HEK293 (cell line): ENCODE results near the gene EML6.

Source experiments
- CTCF ChIA-PET: fragments of 350-600 bp; formaldehyde crosslinking; extraction: SDS; loops from one replicate; lab custom pipeline; 2021; ENCODE audit warnings: antibody characterized with exemption; lab: Yijun Ruan, JAX
- POLR2A ChIA-PET: fragments of 300-600 bp; formaldehyde crosslinking; extraction: SDS; loops from one replicate; lab custom pipeline; 2020; ENCODE audit warnings: antibody characterized with exemption, inconsistent platforms; lab: Yijun Ruan, JAX
- H3K27ac ChIP-seq: fragments of 200-500 bp; sonication (Bioruptor generic); 2 replicates; pipeline ENCODE4 v1.5.1; 2014; ENCODE audit warnings: low read depth, low read length, control low read depth, inconsistent platforms; ENCODE audit errors: extremely low read depth
- H3K36me3 ChIP-seq, 2 experiments: fragments of 200-500 bp in 1 of 2; sonication (Bioruptor generic) in 1 of 2; 1 replicate in 1 of 2; 2 replicates in 1 of 2; pipeline ENCODE4 v1.5.1; 2014 to 2017; ENCODE audit warnings: inconsistent platforms in 2 of 2, low read length in 2 of 2; ENCODE audit not compliant: control insufficient read depth in 2 of 2, insufficient read depth in 1 of 2
- H3K4me1 ChIP-seq: fragments of 200-500 bp; sonication (Bioruptor generic); 2 replicates; pipeline ENCODE4 v1.5.1; 2014; ENCODE audit warnings: mild to moderate bottlenecking, low read length, inconsistent platforms; ENCODE audit not compliant: control insufficient read depth, insufficient read depth
- H3K4me3 ChIP-seq: 2 replicates; pipeline ENCODE4 v1.5.1; 2011; ENCODE audit warnings: low read depth, mild to moderate bottlenecking, control low read depth, low read length, moderate library complexity
- H3K9me3 ChIP-seq: fragments of 200-500 bp; sonication (Bioruptor generic); 2 replicates; pipeline ENCODE4 v1.5.1; 2014; ENCODE audit warnings: low read depth, low read length, inconsistent platforms; ENCODE audit not compliant: control insufficient read depth, insufficient read depth
- IKZF3 ChIP-seq: fragments of 450-650 bp; IDR thresholded peaks from 2 replicates; pipeline ENCODE4 v1.5.0; 2018; ENCODE audit warnings: missing biosample characterization, mild to moderate bottlenecking, missing genetic modification characterization, moderate library complexity
- INSM2 ChIP-seq: fragments of 450-650 bp; formaldehyde crosslinking; IDR thresholded peaks from 2 replicates; pipeline ENCODE4 v1.5.1; 2016; ENCODE audit warnings: missing biosample characterization, missing genetic modification characterization
- KLF10 ChIP-seq: fragments of 450-650 bp; IDR thresholded peaks from 2 replicates; pipeline ENCODE4 v1.5.1; 2018; ENCODE audit warnings: missing biosample characterization, mild to moderate bottlenecking, missing genetic modification characterization
- RBAK ChIP-seq: fragments of 450-650 bp; formaldehyde crosslinking; IDR thresholded peaks from 2 replicates; pipeline ENCODE4 v1.5.1; 2016; ENCODE audit warnings: missing biosample characterization, missing genetic modification characterization
- REST ChIP-seq: fragments of 450-650 bp; formaldehyde crosslinking; IDR thresholded peaks from 2 replicates; pipeline ENCODE4 v1.5.1; 2016; ENCODE audit warnings: missing biosample characterization, missing genetic modification characterization
- SP7 ChIP-seq: fragments of 450-650 bp; formaldehyde crosslinking; IDR thresholded peaks from 2 replicates; pipeline ENCODE4 v1.5.1; 2016; ENCODE audit warnings: missing biosample characterization, missing genetic modification characterization
- ZBTB10 ChIP-seq: fragments of 450-650 bp; formaldehyde crosslinking; IDR thresholded peaks from 2 replicates; pipeline ENCODE4 v1.5.1; 2016; ENCODE audit warnings: missing biosample characterization, missing genetic modification characterization
- ZBTB11 ChIP-seq: fragments of 450-650 bp; formaldehyde crosslinking; conservative IDR thresholded peaks from 2 replicates; pipeline ENCODE4 v1.5.1; 2016; ENCODE audit warnings: low read depth, missing biosample characterization, missing genetic modification characterization
- ZNF138 ChIP-seq: fragments of 450-650 bp; formaldehyde crosslinking; IDR thresholded peaks from 2 replicates; pipeline ENCODE4 v1.5.1; 2016; ENCODE audit warnings: missing biosample characterization, missing genetic modification characterization, borderline replicate concordance
- ZNF18 ChIP-seq: fragments of 450-650 bp; formaldehyde crosslinking; IDR thresholded peaks from 2 replicates; pipeline ENCODE4 v1.5.1; 2016; ENCODE audit warnings: missing biosample characterization, missing genetic modification characterization
- ZNF214 ChIP-seq: fragments of 450-650 bp; formaldehyde crosslinking; IDR thresholded peaks from 2 replicates; pipeline ENCODE4 v1.5.1; 2017; ENCODE audit warnings: missing biosample characterization, mild to moderate bottlenecking, missing genetic modification characterization, borderline replicate concordance
- ZNF24 ChIP-seq: fragments of 450-650 bp; formaldehyde crosslinking; IDR thresholded peaks from 2 replicates; pipeline ENCODE4 v1.5.1; 2016; ENCODE audit warnings: missing biosample characterization, missing genetic modification characterization
- ZNF266 ChIP-seq: fragments of 450-650 bp; formaldehyde crosslinking; IDR thresholded peaks from 2 replicates; pipeline ENCODE4 v1.5.1; 2016; ENCODE audit warnings: missing biosample characterization, missing genetic modification characterization, low read depth
- ZNF354C ChIP-seq: fragments of 450-650 bp; formaldehyde crosslinking; IDR thresholded peaks from 2 replicates; pipeline ENCODE4 v1.5.1; 2016; ENCODE audit warnings: missing biosample characterization, missing genetic modification characterization, low read depth, borderline replicate concordance
- ZNF416 ChIP-seq: fragments of 450-650 bp; formaldehyde crosslinking; IDR thresholded peaks from 2 replicates; pipeline ENCODE4 v1.5.1; 2016; ENCODE audit warnings: missing biosample characterization, missing genetic modification characterization
- ZNF513 ChIP-seq: fragments of 450-650 bp; IDR thresholded peaks from 2 replicates; pipeline ENCODE4 v1.5.1; 2018; ENCODE audit warnings: missing biosample characterization, missing genetic modification characterization
- ZNF560 ChIP-seq: fragments of 450-650 bp; formaldehyde crosslinking; IDR thresholded peaks from 2 replicates; pipeline ENCODE4 v1.5.1; 2017; ENCODE audit warnings: missing biosample characterization, missing genetic modification characterization, borderline replicate concordance
- ZNF561 ChIP-seq: fragments of 450-650 bp; IDR thresholded peaks from 2 replicates; pipeline ENCODE4 v1.5.1; 2018; ENCODE audit warnings: missing biosample characterization, missing genetic modification characterization, borderline replicate concordance
- ZNF585B ChIP-seq: fragments of 450-650 bp; formaldehyde crosslinking; IDR thresholded peaks from 2 replicates; pipeline ENCODE4 v1.5.1; 2016; ENCODE audit warnings: missing biosample characterization, missing genetic modification characterization
- ZNF621 ChIP-seq: fragments of 450-650 bp; formaldehyde crosslinking; IDR thresholded peaks from 2 replicates; pipeline ENCODE4 v1.5.1; 2017; ENCODE audit warnings: missing biosample characterization, missing genetic modification characterization
- ZNF623 ChIP-seq: fragments of 450-650 bp; formaldehyde crosslinking; IDR thresholded peaks from 2 replicates; pipeline ENCODE4 v1.5.1; 2016; ENCODE audit warnings: missing biosample characterization, missing genetic modification characterization
- ZNF626 ChIP-seq: fragments of 450-650 bp; sonication (Bioruptor Pico); formaldehyde crosslinking; IDR thresholded peaks from 2 replicates; pipeline ENCODE4 v1.5.1; 2018; ENCODE audit warnings: missing biosample characterization, missing genetic modification characterization, inconsistent platforms

EML6 gene

GRCh38 chr2:54738281-54738680 is 14.8 kb downstream of the EML6 start (continued):
- no peak for TF ChIP-seq ZNF18 (tag by site-specific recombination)
- TF ChIP-seq ZBTB10: no peak
- TF ChIP-seq ZNF266 (tag by site-specific recombination): no peak
- no peak for TF ChIP-seq ZNF24 (tag by site-specific recombination)
- no peak for TF ChIP-seq INSM2 (tag by site-specific recombination)
- TF ChIP-seq ZNF214 (tag by site-specific recombination): no peak
- no peak for TF ChIP-seq ZNF138 (tag by site-specific recombination)
- TF ChIP-seq ZNF585B (tag by site-specific recombination): no peak
- no peak for TF ChIP-seq ZNF560 (tag by site-specific recombination)
- no peak for TF ChIP-seq ZNF416 (tag by site-specific recombination)

GRCh38 chr2:54740333-54740732 is 16.9 kb downstream of the EML6 start:
- CTCF ChIA-PET: interaction anchor here (0.5 to 0.6 kb wide), 3 partner anchors 41 to 888 kb away, joined by 3 to 5 read pairs (median 3); no protein-coding TSS in a partner anchor

More at GRCh38 chr2:54740333-54740732, 16.9 kb downstream of the EML6 start:
- Histone ChIP-seq H3K9me3 (no peaks in the 10 kb centered on the region), H3K36me3 (no peaks in the 10 kb centered on the region), H3K27ac (no peak overlapping the region), H3K4me1 (0 out of 2 replicates have a peak, but pooled peaks cover 3% of the 10 kb centered on the region), H3K4me3 (no peak overlapping the region)
- POLR2A ChIA-PET: interaction anchor here (0.7 kb wide), 1 partner anchor 1277 kb away, joined by 3 read pairs; no protein-coding TSS in a partner anchor
- TF ChIP-seq ZNF623 (tag by site-specific recombination) (no peak), ZNF561 (tag by site-specific recombination) (no peak), IKZF3 (tag by site-specific recombination) (no peak), ZNF513 (tag by site-specific recombination) (no peak), KLF10 (no peak), RBAK (no peak), REST (tag by site-specific recombination) (no peak), SP7 (tag by site-specific recombination) (no peak), ZNF621 (tag by site-specific recombination) (no peak), ZNF626 (tag by site-specific recombination) (no peak), ZNF354C (no peak), ZBTB11 (tag by site-specific recombination) (no peak)
